ENCODE results near the gene CACTIN.

CACTIN gene

GRCh38 chr19:3639479-3639878, 12.9 kb upstream of the CACTIN start:
- no peak for TF ChIP-seq SIN3A (IDR thresholded peaks at IDR 0.05; ENCODE audit: borderline replicate concordance, insufficient read depth, low read length)
- no peak for TF ChIP-seq FOXP2 (optimal IDR thresholded peaks at IDR 0.05; ENCODE audit: borderline replicate concordance, extremely low read depth, extremely low read length, insufficient read depth)
- TF ChIP-seq POLR2AphosphoS5 (IDR thresholded peaks at IDR 0.05; ENCODE audit: low read depth, low read length) = no peak

DNA sequence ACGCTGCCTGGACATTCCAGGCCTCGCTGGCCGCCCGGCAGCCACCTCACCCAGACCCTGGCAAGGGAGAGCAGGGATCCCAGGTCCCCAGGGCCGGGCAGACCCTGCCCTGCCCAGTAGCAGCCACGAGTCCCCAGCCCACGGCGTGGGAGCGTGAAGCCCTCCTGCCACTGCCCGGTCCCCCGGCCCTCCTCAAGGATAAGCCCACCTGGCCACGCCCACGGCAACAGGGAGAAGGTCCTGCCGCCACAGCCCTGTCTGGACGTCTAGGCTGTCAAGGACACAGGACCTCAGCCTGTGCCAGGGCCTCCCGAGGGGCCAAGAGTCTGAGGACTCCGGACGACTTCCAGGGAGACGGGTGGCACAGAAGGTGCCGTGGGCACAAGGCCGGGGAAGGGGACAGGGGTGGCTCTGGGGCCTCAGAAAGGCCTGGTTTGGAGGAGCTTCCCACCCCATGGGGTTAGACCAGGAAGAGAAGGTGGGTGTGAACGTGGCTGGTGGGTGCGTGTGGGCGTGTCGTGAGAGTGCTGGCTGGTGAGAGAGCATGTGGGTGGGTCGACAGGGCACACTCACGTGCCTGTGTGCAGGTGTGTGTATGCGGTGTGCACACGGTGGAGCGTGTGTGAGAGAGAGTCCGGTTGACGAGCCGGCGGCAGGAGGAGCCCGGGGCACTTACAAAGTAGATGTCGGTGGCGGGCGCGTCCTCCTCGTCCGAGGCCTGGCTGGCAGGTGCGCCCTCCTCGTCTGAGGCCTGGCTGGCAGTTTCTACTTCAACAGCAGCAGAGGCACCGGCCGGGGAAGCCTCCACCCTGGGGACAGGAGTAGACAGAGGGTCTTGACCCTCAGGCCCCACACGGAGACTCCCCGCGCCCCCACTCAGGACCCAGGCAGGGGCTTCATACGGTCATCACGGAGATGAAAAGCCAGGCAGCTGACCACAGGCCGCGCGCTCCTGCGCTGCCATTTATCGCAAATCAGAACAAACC, 11.9 kb upstream of the CACTIN start:
- TF ChIP-seq POLR2AphosphoS5 (IDR thresholded peaks at IDR 0.05; ENCODE audit: low read depth, low read length) (no peak), TAF1 (IDR thresholded peaks at IDR 0.05; ENCODE audit: borderline replicate concordance, insufficient read depth, low read length) (no peak), SIN3A (IDR thresholded peaks at IDR 0.05; ENCODE audit: borderline replicate concordance, insufficient read depth, low read length) (no peak), FOXP2 (optimal IDR thresholded peaks at IDR 0.05; ENCODE audit: borderline replicate concordance, extremely low read depth, extremely low read length, insufficient read depth) (no peak), REST (IDR thresholded peaks at IDR 0.05; ENCODE audit: insufficient read depth in 1 of 2, low read depth in 2 of 2, low read length in 2 of 2) (no peak)

DNA sequence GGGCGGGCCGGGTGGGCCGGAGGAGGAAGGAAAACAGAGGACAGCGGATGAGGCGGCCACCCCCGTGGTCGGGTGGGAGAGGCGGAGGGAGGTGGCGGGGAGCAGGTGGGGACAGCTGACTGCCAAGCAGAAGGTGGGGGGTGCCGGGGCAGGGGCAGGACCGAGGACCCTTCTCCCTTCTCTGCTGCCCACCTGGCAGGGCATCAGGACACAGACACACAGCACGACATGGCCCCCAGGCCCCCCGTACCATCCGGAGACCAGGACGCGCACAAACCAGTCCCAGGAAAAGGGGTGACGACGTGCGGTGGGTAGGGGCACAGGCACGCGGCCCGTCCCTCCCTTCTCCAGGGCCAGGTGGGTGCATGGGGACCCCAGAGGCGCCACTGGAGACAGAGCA, 11.0 kb upstream of the CACTIN start:
- TF ChIP-seq POLR2AphosphoS5 (IDR thresholded peaks at IDR 0.05; ENCODE audit: low read depth, low read length) (no peak), TAF1 (IDR thresholded peaks at IDR 0.05; ENCODE audit: borderline replicate concordance, insufficient read depth, low read length) (no peak), SIN3A (IDR thresholded peaks at IDR 0.05; ENCODE audit: borderline replicate concordance, insufficient read depth, low read length) (no peak), FOXP2 (optimal IDR thresholded peaks at IDR 0.05; ENCODE audit: borderline replicate concordance, extremely low read depth, extremely low read length, insufficient read depth) (no peak), REST (IDR thresholded peaks at IDR 0.05; ENCODE audit: insufficient read depth in 1 of 2, low read depth in 2 of 2, low read length in 2 of 2) (no peak)

GRCh38 chr19:3636962-3637361, 10.4 kb upstream of the CACTIN start:
- TF ChIP-seq TAF1 (IDR thresholded peaks at IDR 0.05; ENCODE audit: borderline replicate concordance, insufficient read depth, low read length) = no peak
- TF ChIP-seq FOXP2 (optimal IDR thresholded peaks at IDR 0.05; ENCODE audit: borderline replicate concordance, extremely low read depth, extremely low read length, insufficient read depth) = no peak
- no peak for TF ChIP-seq SIN3A (IDR thresholded peaks at IDR 0.05; ENCODE audit: borderline replicate concordance, insufficient read depth, low read length)
- no peak for TF ChIP-seq REST (IDR thresholded peaks at IDR 0.05; ENCODE audit: insufficient read depth in 1 of 2, low read depth in 2 of 2, low read length in 2 of 2)
- TF ChIP-seq POLR2AphosphoS5 (IDR thresholded peaks at IDR 0.05; ENCODE audit: low read depth, low read length) = no peak

- TF ChIP-seq REST (IDR thresholded peaks at IDR 0.05; ENCODE audit: insufficient read depth in 1 of 2, low read depth in 2 of 2, low read length in 2 of 2) (no peak), TAF1 (IDR thresholded peaks at IDR 0.05; ENCODE audit: borderline replicate concordance, insufficient read depth, low read length) (no peak), SIN3A (IDR thresholded peaks at IDR 0.05; ENCODE audit: borderline replicate concordance, insufficient read depth, low read length) (no peak), POLR2AphosphoS5 (IDR thresholded peaks at IDR 0.05; ENCODE audit: low read depth, low read length) (no peak), FOXP2 (optimal IDR thresholded peaks at IDR 0.05; ENCODE audit: borderline replicate concordance, extremely low read depth, extremely low read length, insufficient read depth) (no peak)
Measured at GRCh38 chr19:3636506-3636905, 9.9 kb upstream of the CACTIN start.
